KMS-11 (cell line): ENCODE data around the gene GDF10.

ENCODE experiments used
- H2AFZ ChIP-seq: fragments of 200-600 bp; sonication (generic); 2 replicates; pipeline ENCODE4 v1.6.1; 2016; ENCODE audit warnings: antibody characterized with exemption, mixed run types, low read depth
- H3K27ac ChIP-seq: fragments of 200-600 bp; sonication (generic); 2 replicates; pipeline ENCODE4 v1.6.1; 2016; ENCODE audit warnings: mild to moderate bottlenecking, mixed run types
- H3K27me3 ChIP-seq: fragments of 200-600 bp; sonication (generic); 2 replicates; pipeline ENCODE4 v1.6.1; 2017; ENCODE audit warnings: mild to moderate bottlenecking, low read depth, mixed run types, moderate library complexity; ENCODE audit not compliant: insufficient read depth
- H3K36me3 ChIP-seq: fragments of 200-600 bp; sonication (generic); 2 replicates; pipeline ENCODE4 v1.6.1; 2017; ENCODE audit warnings: mild to moderate bottlenecking, mixed run types; ENCODE audit not compliant: insufficient read depth
- H3K4me1 ChIP-seq: fragments of 200-600 bp; sonication (generic); 2 replicates; pipeline ENCODE4 v1.6.1; 2016; ENCODE audit warnings: mild to moderate bottlenecking, low read depth, mixed run types; ENCODE audit not compliant: poor library complexity, severe bottlenecking
- H3K4me2 ChIP-seq: fragments of 200-600 bp; sonication (generic); 2 replicates; pipeline ENCODE4 v1.7.0; 2016; ENCODE audit warnings: mild to moderate bottlenecking, mixed run types
- H3K4me3 ChIP-seq: fragments of 200-600 bp; sonication (generic); IDR thresholded peaks from 2 replicates; pipeline ENCODE4 v1.6.1; 2017; ENCODE audit warnings: low read depth, low read length, mixed read lengths; ENCODE audit not compliant: insufficient read depth
- H3K79me2 ChIP-seq: fragments of 200-600 bp; sonication (generic); 2 replicates; pipeline ENCODE4 v1.6.1; 2016; ENCODE audit warnings: low read depth, mixed run types; ENCODE audit not compliant: insufficient read depth
- H3K9ac ChIP-seq: fragments of 200-600 bp; sonication (generic); 2 replicates; pipeline ENCODE4 v1.6.1; 2016; ENCODE audit warnings: mild to moderate bottlenecking, mixed run types
- H4K20me1 ChIP-seq: fragments of 200-600 bp; sonication (generic); 2 replicates; pipeline ENCODE4 v1.6.1; 2016; ENCODE audit warnings: mild to moderate bottlenecking, mixed run types; ENCODE audit not compliant: insufficient read depth
- CTCF ChIP-seq: fragments of 200-600 bp; sonication (generic); conservative IDR thresholded peaks from 2 replicates; pipeline ENCODE4 v1.6.1; 2017; ENCODE audit warnings: low read depth, mild to moderate bottlenecking, antibody characterized with exemption, low read length, moderate library complexity, mixed read lengths

The GDF10 gene

GRCh38 chr10:47295411-47295810 is 4.6 kb upstream of the GDF10 start:
- no peaks in the 10 kb centered on the region for H3K27me3 ChIP-seq
- no peak overlapping the region for H2AFZ ChIP-seq
- no peaks in the 10 kb centered on the region for H3K79me2 ChIP-seq
- H3K4me2 ChIP-seq, result no peak overlapping the region
- H3K36me3 ChIP-seq, result no peaks in the 10 kb centered on the region
- H3K4me3 ChIP-seq, result no peak overlapping the region
- H3K27ac ChIP-seq, result no peak overlapping the region
- no peaks in the 10 kb centered on the region for H3K4me1 ChIP-seq
- H4K20me1 ChIP-seq, result no peaks in the 10 kb centered on the region
- no peak overlapping the region for H3K9ac ChIP-seq
- no peak for TF ChIP-seq CTCF

DNA sequence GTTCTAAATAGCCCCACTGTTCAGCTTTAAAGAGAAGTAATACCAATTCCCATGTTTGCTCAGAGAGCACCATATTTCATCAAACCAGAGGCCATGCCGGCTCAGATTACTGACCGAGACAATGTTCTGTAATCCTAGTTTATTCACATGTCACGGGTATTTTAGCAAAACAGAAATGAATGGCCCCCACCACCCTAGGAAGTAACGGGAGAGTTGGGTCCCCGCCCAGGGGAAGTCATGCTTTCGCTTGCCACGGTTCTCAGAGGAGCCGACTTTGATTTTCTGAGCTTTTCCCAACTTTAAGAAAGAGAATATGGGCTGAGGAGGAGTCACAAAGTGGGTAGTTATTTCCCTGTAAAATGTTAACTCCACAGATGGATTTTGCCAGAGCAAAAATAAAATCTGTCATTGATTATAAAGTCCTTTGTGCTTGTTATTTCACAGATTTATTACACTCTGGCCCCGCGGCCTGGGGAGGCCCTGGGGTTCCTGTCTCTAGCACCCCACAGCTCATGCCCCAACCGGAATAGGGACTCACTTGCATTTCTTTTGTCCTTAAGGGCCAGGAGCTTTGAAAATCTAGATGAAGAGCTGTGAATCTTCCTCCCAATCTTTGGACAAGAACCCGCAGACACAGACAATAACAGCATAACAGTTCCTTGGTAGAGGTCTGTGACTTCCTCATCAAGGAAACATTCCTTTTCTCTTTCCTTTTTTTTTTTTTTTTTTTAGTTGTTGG is 3.7 kb upstream of the GDF10 start:
- Histone ChIP-seq H3K4me2 (no peak overlapping the region), H3K4me3 (no peak overlapping the region), H3K4me1 (no peaks in the 10 kb centered on the region), H2AFZ (no peak overlapping the region), H3K79me2 (no peaks in the 10 kb centered on the region), H3K27me3 (no peaks in the 10 kb centered on the region), H4K20me1 (no peaks in the 10 kb centered on the region), H3K27ac (no peak overlapping the region), H3K9ac (no peak overlapping the region), H3K36me3 (no peaks in the 10 kb centered on the region)
- TF ChIP-seq CTCF, result no peak

DNA sequence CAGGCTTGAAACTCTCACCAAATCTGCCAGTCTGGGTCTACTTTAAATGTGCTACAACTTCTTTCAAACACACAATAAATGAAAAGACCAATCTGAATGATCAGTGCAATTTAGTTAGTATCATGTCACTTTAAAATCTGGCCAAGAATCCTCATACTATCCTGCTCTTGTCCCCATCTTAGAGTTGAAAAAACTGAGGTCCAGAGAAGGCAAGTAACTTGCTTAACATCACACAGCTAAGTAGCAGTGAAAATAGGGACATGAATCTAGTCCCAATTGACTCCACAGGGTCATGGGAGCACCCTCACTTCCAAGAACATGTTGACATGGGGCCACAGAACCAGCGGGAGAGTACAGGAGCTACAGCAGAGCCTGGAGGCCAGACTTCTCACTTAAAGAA is 3.1 kb upstream of the GDF10 start:
- Histone ChIP-seq H3K79me2 (no peaks in the 10 kb centered on the region), H3K9ac (no peak overlapping the region), H2AFZ (no peak overlapping the region), H3K4me2 (no peak overlapping the region), H3K4me3 (no peak overlapping the region), H3K27ac (no peak overlapping the region), H4K20me1 (no peaks in the 10 kb centered on the region), H3K4me1 (no peaks in the 10 kb centered on the region), H3K27me3 (no peaks in the 10 kb centered on the region), H3K36me3 (no peaks in the 10 kb centered on the region)
- TF ChIP-seq CTCF, result no peak

- no peaks in the 10 kb centered on the region for H3K27me3 ChIP-seq
- H3K4me1 ChIP-seq, result no peaks in the 10 kb centered on the region
- H3K36me3 ChIP-seq, result no peaks in the 10 kb centered on the region
- no peak overlapping the region for H3K4me2 ChIP-seq
- no peak for TF ChIP-seq CTCF
- H4K20me1 ChIP-seq, result no peaks in the 10 kb centered on the region
- no peak overlapping the region for H3K4me3 ChIP-seq
- H2AFZ ChIP-seq, result no peak overlapping the region
- H3K27ac ChIP-seq, result no peak overlapping the region
- no peaks in the 10 kb centered on the region for H3K79me2 ChIP-seq
- H3K9ac ChIP-seq, result no peak overlapping the region
Measured at GRCh38 chr10:47297866-47298540, 2.0 kb upstream of the GDF10 start.
